Endothelial cell of umbilical vein (primary cell): ENCODE data around the gene PGA3. TPM values are rescaled to one million over a fixed set of nuclear protein-coding genes. Genes with fewer than 3 reads are reported as not detected.

Experiments
- BruUV-seq: library from RNA; stranded (reverse); fragments of 400-500 nt; replicated peaks from 2 replicates; lab custom pipeline; 2021; lab: Mats Ljungman, UMichigan
- CTCF ChIA-PET: fragments of 300-600, 350-600 bp; sonication (Branson Sonifier 250); formaldehyde crosslinking; loops from one replicate; lab custom pipeline; 2021; ENCODE audit warnings: antibody characterized with exemption, inconsistent platforms; lab: Charles Lee
- POLR2A ChIA-PET: fragments of 300-600, 350-600 bp; sonication (Branson Sonifier 250); formaldehyde crosslinking; loops from one replicate; lab custom pipeline; 2021; ENCODE audit warnings: antibody characterized with exemption, inconsistent platforms; lab: Charles Lee
- DNase-seq: peaks from one replicate; pipeline ENCODE4 v3.0.0-alpha.2; 2011; ENCODE audit warnings: low read depth, low spot score
- FAIRE-seq: peaks from 2 replicates; lab custom pipeline; 2011; peaks lifted over from hg19 to GRCh38; lab: Jason Lieb, UNC
- H2AFZ ChIP-seq: 2 replicates; pipeline ENCODE4 v1.6.0; 2012; ENCODE audit warnings: low read depth, low read length, control low read depth, inconsistent platforms
- H3K27ac ChIP-seq: 2 replicates; pipeline ENCODE4 v1.5.1; 2011; ENCODE audit warnings: low read depth, mild to moderate bottlenecking, control low read depth, low read length, moderate library complexity; ENCODE audit not compliant: insufficient read depth
- H3K27me3 ChIP-seq, 2 experiments: 2 replicates each; pipeline versions ENCODE4 v1.6.0 to v1.6.1; 2011; ENCODE audit warnings: low read length in 2 of 2, mixed read lengths in 1 of 2; ENCODE audit not compliant: control insufficient read depth in 2 of 2, insufficient read depth in 2 of 2
- H3K36me3 ChIP-seq, 2 experiments: 2 replicates in 1 of 2; 3 replicates in 1 of 2; pipeline ENCODE4 v1.5.1; 2011; ENCODE audit warnings: low read length in 2 of 2, mild to moderate bottlenecking in 1 of 2, moderate library complexity in 1 of 2; ENCODE audit not compliant: control insufficient read depth in 2 of 2, insufficient read depth in 2 of 2; ENCODE audit errors: extremely low read depth in 1 of 2
- H3K4me1 ChIP-seq: 3 replicates; pipeline ENCODE4 v1.5.1; 2011; ENCODE audit warnings: mild to moderate bottlenecking, low read length; ENCODE audit not compliant: control insufficient read depth, insufficient read depth; ENCODE audit errors: extremely low read depth
- H3K4me2 ChIP-seq: 2 replicates; pipeline ENCODE4 v1.6.1; 2011; ENCODE audit warnings: low read length, control low read depth, mixed read lengths; ENCODE audit not compliant: insufficient read depth
- H3K4me3 ChIP-seq, 3 experiments: fragments of 200-600 bp in 1 of 3; sonication (generic), shearing (Covaris generic) in 1 of 3; replicated peaks in 1 of 3; 2 replicates each; pipeline ENCODE4 v1.5.1; 2011 to 2016; ENCODE audit warnings: control low read depth in 3 of 3, low read length in 3 of 3, mild to moderate bottlenecking in 2 of 3, inconsistent platforms in 1 of 3, low read depth in 1 of 3, moderate library complexity in 1 of 3; ENCODE audit not compliant: insufficient read depth in 1 of 3
- H3K79me2 ChIP-seq: 2 replicates; pipeline ENCODE4 v1.6.0; 2012; ENCODE audit warnings: low read length, inconsistent platforms; ENCODE audit not compliant: control insufficient read depth, insufficient read depth
- H3K9ac ChIP-seq: replicated peaks from 2 replicates; pipeline ENCODE3; 2011; ENCODE audit warnings: low read length, control low read depth; ENCODE audit not compliant: insufficient read depth; ENCODE audit errors: extremely low read depth
- H3K9me1 ChIP-seq: replicated peaks from 3 replicates; pipeline ENCODE4 v1.6.0; 2011; ENCODE audit warnings: mild to moderate bottlenecking, low read length; ENCODE audit not compliant: control insufficient read depth, insufficient read depth; ENCODE audit errors: extremely low read depth
- H3K9me3 ChIP-seq: replicated peaks from 2 replicates; pipeline ENCODE4 v1.5.1; 2012; ENCODE audit warnings: low read length, inconsistent platforms; ENCODE audit not compliant: control insufficient read depth, insufficient read depth
- H4K20me1 ChIP-seq: replicated peaks from 2 replicates; pipeline ENCODE3; 2011; ENCODE audit warnings: mild to moderate bottlenecking, low read length; ENCODE audit not compliant: control insufficient read depth, insufficient read depth; ENCODE audit errors: extremely low read depth
- CTCF ChIP-seq, 2 donors: IDR thresholded peaks; 1 replicate in 1 of 2; 2 replicates in 1 of 2; pipeline ENCODE4 v1.5.1; 2011; ENCODE audit warnings: low read length in 2 of 2, mild to moderate bottlenecking in 2 of 2, moderate library complexity in 2 of 2, control low read depth in 1 of 2, inconsistent platforms in 1 of 2, low read depth in 1 of 2; ENCODE audit not compliant: insufficient read depth in 1 of 2; ENCODE audit errors: extremely low read depth in 1 of 2
- EZH2 ChIP-seq: IDR thresholded peaks from 2 replicates; pipeline ENCODE4 v1.6.1; 2012; ENCODE audit warnings: borderline replicate concordance, low read depth, mild to moderate bottlenecking, moderate library complexity, low read length, inconsistent platforms; ENCODE audit not compliant: severe bottlenecking
- FOS ChIP-seq: IDR thresholded peaks from 2 replicates; pipeline ENCODE4 v1.6.1; 2011; ENCODE audit warnings: mild to moderate bottlenecking, low read length, moderate library complexity, borderline replicate concordance; ENCODE audit not compliant: insufficient read depth
- GATA2 ChIP-seq: IDR thresholded peaks from 2 replicates; pipeline ENCODE4 v1.7.0; 2011; ENCODE audit warnings: low read depth, mild to moderate bottlenecking, moderate library complexity, mixed read lengths, low read length; ENCODE audit not compliant: insufficient read length, insufficient read depth
- JUN ChIP-seq: IDR thresholded peaks from 2 replicates; pipeline ENCODE4 v1.6.1; 2011; ENCODE audit warnings: borderline replicate concordance, low read depth; ENCODE audit not compliant: insufficient read length, insufficient read depth
- MAX ChIP-seq: IDR thresholded peaks from 2 replicates; pipeline ENCODE4 v1.6.1; 2011; ENCODE audit not compliant: insufficient read depth, insufficient read length
- MYC ChIP-seq: IDR thresholded peaks from one replicate; pipeline ENCODE4 v1.6.1; 2011; ENCODE audit warnings: mild to moderate bottlenecking, low read depth, low read length
- POLR2A ChIP-seq: IDR thresholded peaks from 2 replicates; pipeline ENCODE4 v1.6.1; 2012; ENCODE audit warnings: low read depth, mild to moderate bottlenecking, control low read depth, low read length
- POLR2AphosphoS5 ChIP-seq: IDR thresholded peaks from 2 replicates; pipeline ENCODE4 v1.6.1; 2012; ENCODE audit warnings: low read depth, mild to moderate bottlenecking, control low read depth, low read length, moderate library complexity; ENCODE audit not compliant: insufficient read depth
- dilution Hi-C: fragments of 300-500 bp; cut with MboI; formaldehyde crosslinking; loops from one replicate; pipeline ENCODE4 v1.15.0; 2019; ENCODE audit warnings: low sequenced_read_pairs; ENCODE audit not compliant: extremely low pct_ligation_motif_present
- intact Hi-C: fragments of 100-400 bp; cut with micrococcal nuclease; formaldehyde crosslinking; loops from one replicate; pipeline ENCODE4 v1.10.0; 2022
- polyA plus RNA-seq, 4 experiments: library from polyadenylated mRNA; depleted of rRNA in 3 of 4; stranded (reverse) in 3 of 4; unstranded in 1 of 4; fragments of >200 nt; gene quantifications; 2 replicates each; pipeline versions ENCODE4 v1.2.1 to v1.2.3, GENCODE V29; 2011 to 2012; ENCODE audit warnings: missing spikeins in 1 of 4
- total RNA-seq: library from RNA; stranded (reverse); gene quantifications from 2 replicates; pipeline ENCODE4 v1.2.3, GENCODE V29; 2021

PGA3 gene
- total and polyA plus RNA-seq, 2 donors (not counting 3 experiments of a cell fraction or from before 2014, with no cell fraction given): not detected

GRCh38 chr11:61195719-61196118, 7.6 kb upstream of the PGA3 start:
- POLR2A ChIA-PET: no interaction called here
- no peak overlapping the region for H2AFZ ChIP-seq
- no peaks in the 10 kb centered on the region for H3K36me3 ChIP-seq
- no peaks in the 10 kb centered on the region for H4K20me1 ChIP-seq
- no peak overlapping the region for H3K27ac ChIP-seq
- intact Hi-C loops: loop anchor here (2.0 kb wide), 1 partner anchor 225 kb away; the partner anchor contains the start of gene CD6
- no peaks in the 10 kb centered on the region for H3K9me3 ChIP-seq
- no peaks in the 10 kb centered on the region for H3K27me3 ChIP-seq
- H3K4me3 ChIP-seq: no peak overlapping the region
- no peaks in the 10 kb centered on the region for H3K4me1 ChIP-seq
- TF ChIP-seq POLR2A (no peak), JUN (no peak), MYC (no peak), MAX (no peak), CTCF (IDR thresholded peaks at IDR 0.05; ENCODE audit: extremely low read depth in 1 of 2, insufficient read depth in 1 of 2, low read depth in 1 of 2, low read length in 2 of 2) (no peak), FOS (no peak), POLR2AphosphoS5 (no peak), GATA2 (no peak), EZH2 (no peak)
- H3K9ac ChIP-seq: no peak overlapping the region
- dilution Hi-C loops: no loop called here
- H3K9me1 ChIP-seq: no peaks in the 10 kb centered on the region
- no peak overlapping the region for H3K4me2 ChIP-seq
- BruUV-seq: no TSS peak
- CTCF ChIA-PET: no interaction called here
- FAIRE-seq: no peak
- no peaks in the 10 kb centered on the region for H3K79me2 ChIP-seq
- DNase-seq: no peak
